ENCODE measurements around the gene AKAP13. TPM values are rescaled to one million over a fixed set of nuclear protein-coding genes. Genes with fewer than 3 reads are reported as not detected.

The AKAP13 gene
- total RNA-seq, 1 experiment from 2014 or later = 47.3 TPM

DNA sequence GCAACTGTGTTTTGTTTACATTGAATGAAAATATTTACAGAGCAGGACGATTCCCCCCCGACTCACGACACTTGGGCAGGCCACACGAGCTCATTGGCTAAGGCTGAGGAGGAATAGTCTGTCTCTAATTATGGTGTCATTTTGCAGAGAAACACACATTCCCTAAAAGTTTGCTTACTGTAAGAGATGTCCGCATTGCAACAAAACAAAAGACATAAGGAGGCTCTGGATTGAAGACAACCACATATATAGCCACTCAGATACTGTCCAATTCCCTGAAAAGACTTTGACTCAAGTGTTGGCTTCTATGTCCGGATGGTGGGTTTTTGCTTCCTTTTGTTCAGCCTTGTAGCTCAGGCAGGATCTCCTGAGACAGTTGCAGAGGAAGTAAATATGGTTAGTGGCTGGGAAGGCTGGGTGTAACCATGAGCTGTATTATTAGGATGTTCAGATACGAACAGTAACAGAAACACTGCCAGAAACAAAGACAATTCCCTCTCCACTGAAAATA lies 243.9 kb downstream of the AKAP13 start:
- Histone ChIP-seq H3K23ac (ENCODE audit: insufficient read length, low read depth, low read length) (no peak overlapping the region), H3K27me3 (ENCODE audit: insufficient read depth, low read length) (no peaks in the 10 kb centered on the region), H3K79me1 (ENCODE audit: insufficient read depth, low read depth, low read length, poor library complexity, severe bottlenecking) (no peaks in the 10 kb centered on the region), H4K5ac (ENCODE audit: insufficient read length, low read depth, low read length) (no peak overlapping the region), H3T11ph (ENCODE audit: low read length) (no peak overlapping the region), H2BK12ac (ENCODE audit: insufficient read length, low read depth, low read length) (no peak overlapping the region), H3K18ac (ENCODE audit: insufficient read length, low read depth, low read length) (no peak overlapping the region), H3K27ac (ENCODE audit: insufficient read length, low read depth, low read length) (no peak overlapping the region), H2BK15ac (ENCODE audit: low read depth, low read length) (no peak overlapping the region), H2BK5ac (ENCODE audit: insufficient read length, low read length) (no peak overlapping the region), H3K14ac (ENCODE audit: insufficient read depth, low read length) (no peak overlapping the region), H2AFZ (ENCODE audit: low read length) (no peak overlapping the region), H4K8ac (replicated peaks; ENCODE audit: insufficient read length, low read depth, low read length) (no peak overlapping the region), H3K23me2 (ENCODE audit: insufficient read length, low read depth, low read length, poor library complexity, severe bottlenecking) (no peaks in the 10 kb centered on the region), H2BK120ac (ENCODE audit: low read depth, low read length, poor library complexity, severe bottlenecking) (no peak overlapping the region), H3K4me1 (ENCODE audit: insufficient read depth, low read length) (peaks cover 6% of the 10 kb centered on the region; the same call in 1 of the 2 replicates), H3K56ac (ENCODE audit: insufficient read length, low read depth, low read length) (no peak overlapping the region), H3K79me2 (ENCODE audit: insufficient read depth, low read length) (0 out of 2 replicates have a peak, but pooled peaks cover 2% of the 10 kb centered on the region), H4K91ac (ENCODE audit: insufficient read length, low read depth, low read length) (no peak overlapping the region), H3K9me3 (ENCODE audit: control insufficient read depth, low read depth, low read length) (no peaks in the 10 kb centered on the region), H3K4me2 (ENCODE audit: insufficient read depth, insufficient read length, low read length) (no peak overlapping the region), H2AK5ac (ENCODE audit: insufficient read length, low read length) (no peak overlapping the region), H3K9ac (ENCODE audit: extremely low read depth, insufficient read length, low read length) (no peak overlapping the region), H2BK20ac (ENCODE audit: low read depth, low read length, poor library complexity, severe bottlenecking) (no peak overlapping the region), H3K4ac (ENCODE audit: low read depth, low read length) (no peak overlapping the region), H4K20me1 (ENCODE audit: control insufficient read depth, insufficient read depth, insufficient read length) (no peaks in the 10 kb centered on the region)
- Mint-ChIP-seq H3K36me3 (ENCODE audit: insufficient read depth in 1 of 3, low read depth in 3 of 3) (no peaks in the 10 kb centered on the region), H3K27me3 (ENCODE audit: low read depth) (no peaks in the 10 kb centered on the region), H3K27ac (no peak overlapping the region), H3K4me3 (no peak overlapping the region), H3K9me3 (no peaks in the 10 kb centered on the region), H3K4me1 (peaks cover 3 to 5% of the 10 kb centered on the region in 2 experiments; a peak in 3 of 4 replicates)
- no peak for DNase-seq
- TF ChIP-seq, protein P1, sequence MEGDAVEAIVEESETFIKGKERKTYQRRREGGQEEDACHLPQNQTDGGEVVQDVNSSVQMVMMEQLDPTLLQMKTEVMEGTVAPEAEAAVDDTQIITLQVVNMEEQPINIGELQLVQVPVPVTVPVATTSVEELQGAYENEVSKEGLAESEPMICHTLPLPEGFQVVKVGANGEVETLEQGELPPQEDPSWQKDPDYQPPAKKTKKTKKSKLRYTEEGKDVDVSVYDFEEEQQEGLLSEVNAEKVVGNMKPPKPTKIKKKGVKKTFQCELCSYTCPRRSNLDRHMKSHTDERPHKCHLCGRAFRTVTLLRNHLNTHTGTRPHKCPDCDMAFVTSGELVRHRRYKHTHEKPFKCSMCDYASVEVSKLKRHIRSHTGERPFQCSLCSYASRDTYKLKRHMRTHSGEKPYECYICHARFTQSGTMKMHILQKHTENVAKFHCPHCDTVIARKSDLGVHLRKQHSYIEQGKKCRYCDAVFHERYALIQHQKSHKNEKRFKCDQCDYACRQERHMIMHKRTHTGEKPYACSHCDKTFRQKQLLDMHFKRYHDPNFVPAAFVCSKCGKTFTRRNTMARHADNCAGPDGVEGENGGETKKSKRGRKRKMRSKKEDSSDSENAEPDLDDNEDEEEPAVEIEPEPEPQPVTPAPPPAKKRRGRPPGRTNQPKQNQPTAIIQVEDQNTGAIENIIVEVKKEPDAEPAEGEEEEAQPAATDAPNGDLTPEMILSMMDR (conservative IDR thresholded peaks at IDR 0.05) = no peak
- WGBS (ENCODE audit: extremely low coverage, insufficient read length, low lambda C conversion rate) = no CpG with 5 or more reads among the region's 7 CpGs
